ENCODE measurements around the gene XCR1. TPM values are rescaled to one million over a fixed set of nuclear protein-coding genes. Genes with fewer than 3 reads are reported as not detected.

The XCR1 gene
- total and polyA plus RNA-seq, 9 of the 15 experiments (the other 6 are each of a cell fraction or from before 2014, with no cell fraction given): not detected

DNA sequence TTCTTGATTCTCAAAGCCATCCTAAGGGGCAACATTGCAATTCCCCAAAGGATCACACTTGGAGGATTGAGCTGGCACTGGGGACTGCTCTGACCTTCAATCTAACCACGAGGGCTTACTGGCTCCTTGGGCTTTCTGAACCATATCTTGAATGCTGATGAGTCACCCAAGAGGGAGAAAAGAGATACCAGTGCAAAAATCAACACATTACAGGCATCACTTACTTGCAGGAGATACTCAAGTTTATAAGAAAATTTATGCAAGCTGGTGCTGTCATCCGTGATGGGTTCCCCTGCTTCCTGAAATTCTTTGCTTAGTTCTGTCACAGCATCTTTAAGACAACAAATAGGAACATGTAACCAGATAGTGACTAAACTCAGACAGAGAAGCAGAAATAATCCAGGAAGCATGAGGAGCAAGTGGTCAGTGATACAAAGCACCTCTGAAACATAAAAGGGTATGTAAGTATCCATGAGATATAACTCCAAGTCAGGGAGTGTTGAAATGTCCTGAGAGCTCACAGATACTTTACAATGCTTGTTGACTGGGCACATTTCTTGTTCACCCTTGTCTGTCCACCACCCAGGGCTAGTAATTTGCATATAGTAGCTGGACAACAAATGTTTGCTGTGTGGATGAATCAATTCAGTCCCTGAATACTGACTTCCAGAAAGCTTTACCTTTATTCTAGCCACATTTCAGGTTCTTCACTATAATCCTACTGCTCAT lies 45.8 kb downstream of the XCR1 start (continued):
- TF ChIP-seq KLF16 (IDR thresholded peaks at IDR 0.05): no peak
- no peak for TF ChIP-seq NCOA2 (IDR thresholded peaks at IDR 0.05; ENCODE audit: partially characterized antibody in 2 of 2)
- peak; percentile 63 for TF ChIP-seq DPF2 (IDR thresholded peaks at IDR 0.05)
- TF ChIP-seq, protein P1, sequence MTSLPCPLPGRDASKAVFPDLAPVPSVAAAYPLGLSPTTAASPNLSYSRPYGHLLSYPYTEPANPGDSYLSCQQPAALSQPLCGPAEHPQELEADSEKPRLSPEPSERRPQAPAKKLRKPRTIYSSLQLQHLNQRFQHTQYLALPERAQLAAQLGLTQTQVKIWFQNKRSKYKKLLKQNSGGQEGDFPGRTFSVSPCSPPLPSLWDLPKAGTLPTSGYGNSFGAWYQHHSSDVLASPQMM (CRISPR knock-in tag; IDR thresholded peaks at IDR 0.05): no peak

DNA sequence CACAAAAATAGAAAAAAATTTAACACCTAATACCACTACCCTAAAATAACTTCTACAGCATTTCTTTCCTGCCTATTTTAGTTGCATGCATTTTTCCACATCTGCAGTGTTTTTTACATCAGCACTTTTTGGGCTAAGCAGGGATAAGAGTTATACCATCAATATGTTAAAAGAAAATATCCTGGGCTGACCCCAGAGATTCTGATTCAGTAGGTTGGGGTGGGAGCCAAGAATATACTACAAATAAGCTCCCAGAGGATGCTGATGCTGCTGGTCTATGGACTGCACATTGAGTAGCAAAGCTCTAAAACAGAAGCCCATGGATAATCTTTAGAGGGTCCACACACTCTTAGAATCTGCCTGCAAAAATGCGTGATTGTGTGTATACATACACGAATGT lies 46.5 kb downstream of the XCR1 start:
- Histone ChIP-seq H3K4me3 (no peak overlapping the region), H4K20me1 (replicated peaks; ENCODE audit: control insufficient read depth, insufficient read depth, low read length) (peaks cover 7% of the 10 kb centered on the region; the same call in 1 of the 2 replicates), H3K36me3 (ENCODE audit: control insufficient read depth, insufficient read depth, low read length) (peaks cover 87% of the 10 kb centered on the region), H3K27me3 (ENCODE audit: control insufficient read depth in 2 of 2, insufficient read depth in 2 of 2, low read length in 2 of 2) (no peaks in the 10 kb centered on the region), H3K27ac (ENCODE audit: extremely low read depth, low read depth, low read length) (no peak overlapping the region), H3K9me1 (ENCODE audit: control insufficient read depth, insufficient read depth, low read length) (no peaks in the 10 kb centered on the region), H3K79me2 (ENCODE audit: control insufficient read depth, insufficient read depth, low read length) (peaks cover 2% of the 10 kb centered on the region; the same call in 1 of the 3 replicates), H3K9ac (ENCODE audit: insufficient read depth in 1 of 2, low read depth in 2 of 2, low read length in 2 of 2) (no peak overlapping the region), H3K4me2 (ENCODE audit: insufficient read depth, low read length) (no peak overlapping the region), H3K4me1 (replicated peaks in 1 of 2; ENCODE audit: control insufficient read depth in 2 of 2, insufficient read depth in 2 of 2, low read length in 2 of 2) (peaks cover 0 to 16% of the 10 kb centered on the region in 2 experiments; a peak in 3 of 5 replicates), H2AFZ (ENCODE audit: low read depth, low read length) (no peak overlapping the region), H3K9me3 (replicated peaks; ENCODE audit: control insufficient read depth, insufficient read depth, low read depth, low read length) (no peaks in the 10 kb centered on the region)
- DNase-seq (ENCODE audit: extremely low read depth in 1 of 4, low spot score in 3 of 4) (no peak), FAIRE-seq (no peak), ATAC-seq (no peak)
- ChIA-PET POLR2A (interaction anchor here (0.7 to 2.8 kb wide), 5 partner anchors 13 to 27 kb away, joined by 3 to 7 read pairs (median 4); partner anchors contain the start of gene FYCO1), CTCF (ENCODE audit: low intra/inter-chr PET ratio) (no interaction called here)
- no TSS peak for BruUV-seq (replicated peaks)
- TF ChIP-seq FUS (optimal IDR thresholded peaks at IDR 0.05; ENCODE audit: low read depth, low read length) (no peak), TAF7 (tag; IDR thresholded peaks at IDR 0.05) (no peak), SRF (CRISPR knock-in tag; IDR thresholded peaks at IDR 0.05) (no peak), DIDO1 (tag; IDR thresholded peaks at IDR 0.05; ENCODE audit: low read depth) (no peak), ZNF77 (CRISPR knock-in tag; IDR thresholded peaks at IDR 0.05) (no peak), PYGO2 (tag; IDR thresholded peaks at IDR 0.05) (no peak)
- TF ChIP-seq, protein P2, sequence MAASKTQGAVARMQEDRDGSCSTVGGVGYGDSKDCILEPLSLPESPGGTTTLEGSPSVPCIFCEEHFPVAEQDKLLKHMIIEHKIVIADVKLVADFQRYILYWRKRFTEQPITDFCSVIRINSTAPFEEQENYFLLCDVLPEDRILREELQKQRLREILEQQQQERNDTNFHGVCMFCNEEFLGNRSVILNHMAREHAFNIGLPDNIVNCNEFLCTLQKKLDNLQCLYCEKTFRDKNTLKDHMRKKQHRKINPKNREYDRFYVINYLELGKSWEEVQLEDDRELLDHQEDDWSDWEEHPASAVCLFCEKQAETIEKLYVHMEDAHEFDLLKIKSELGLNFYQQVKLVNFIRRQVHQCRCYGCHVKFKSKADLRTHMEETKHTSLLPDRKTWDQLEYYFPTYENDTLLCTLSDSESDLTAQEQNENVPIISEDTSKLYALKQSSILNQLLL (CRISPR knock-in tag; IDR thresholded peaks at IDR 0.05; ENCODE audit: borderline replicate concordance): no peak
- intact Hi-C loops (cut with micrococcal nuclease): no loop called here
- 90% methylated on average over 2 of the region's 2 CpGs for WGBS (ENCODE audit: insufficient coverage, low coverage, missing lambda C conversion rate)
- in situ Hi-C loops (cut with MboI): no loop called here

Measured in K562 (cell line).